Loucy (cell line): ENCODE results near the gene SPATA2L.

Source experiments
- H2AFZ ChIP-seq: fragments of 200-600 bp; sonication (generic); 2 replicates; pipeline ENCODE4 v1.6.0; 2016; ENCODE audit warnings: antibody characterized with exemption, mild to moderate bottlenecking, low read length, moderate library complexity
- H3F3A ChIP-seq: fragments of 200-600 bp; 2 replicates; pipeline ENCODE4 v1.6.0; 2016; ENCODE audit warnings: antibody characterized with exemption, low read depth, mild to moderate bottlenecking
- H3K27me3 ChIP-seq: fragments of 200-600 bp; sonication (generic); 2 replicates; pipeline ENCODE4 v1.6.1; 2014; ENCODE audit warnings: low read length, mild to moderate bottlenecking; ENCODE audit not compliant: insufficient read depth, poor library complexity, severe bottlenecking
- H3K36me3 ChIP-seq: fragments of 200-600 bp; sonication (generic); 2 replicates; pipeline ENCODE4 v1.6.1; 2016; ENCODE audit warnings: low read length; ENCODE audit not compliant: insufficient read depth
- H3K4me1 ChIP-seq: fragments of 200-600 bp; sonication (generic); 2 replicates; pipeline ENCODE4 v1.5.1; 2014; ENCODE audit warnings: low read length, mild to moderate bottlenecking; ENCODE audit not compliant: insufficient read depth, poor library complexity, severe bottlenecking
- H3K4me2 ChIP-seq: fragments of 200-600 bp; sonication (generic); 2 replicates; pipeline ENCODE4 v1.6.0; 2014; ENCODE audit warnings: antibody characterized with exemption, low read length, low read depth, mild to moderate bottlenecking; ENCODE audit not compliant: poor library complexity, severe bottlenecking
- H3K4me3 ChIP-seq: fragments of 200-600 bp; sonication (generic); 2 replicates; pipeline ENCODE4 v1.5.1; 2014; ENCODE audit warnings: low read length, mild to moderate bottlenecking, mixed read lengths; ENCODE audit not compliant: poor library complexity, severe bottlenecking
- H3K79me2 ChIP-seq: fragments of 200-600 bp; sonication (generic); 2 replicates; pipeline ENCODE4 v1.6.1; 2014; ENCODE audit warnings: low read length; ENCODE audit not compliant: insufficient read depth
- H3K9ac ChIP-seq: fragments of 200-600 bp; sonication (generic); 2 replicates; pipeline ENCODE4 v1.6.0; 2014; ENCODE audit warnings: mild to moderate bottlenecking, low read depth, low read length, moderate library complexity; ENCODE audit not compliant: poor library complexity, severe bottlenecking
- H3K9me2 ChIP-seq: fragments of 200-600 bp; sonication (generic); replicated peaks from 2 replicates; pipeline ENCODE4 v1.6.1; 2016; ENCODE audit warnings: low read depth, low read length, mixed read lengths
- H3K9me3 ChIP-seq: fragments of 200-600 bp; sonication (generic); 2 replicates; pipeline ENCODE4 v1.6.1; 2014; ENCODE audit warnings: mild to moderate bottlenecking, antibody characterized with exemption, low read length, low read depth; ENCODE audit not compliant: insufficient read depth
- H4K20me1 ChIP-seq: fragments of 200-600 bp; sonication (generic); 2 replicates; pipeline ENCODE4 v1.6.0; 2014; ENCODE audit warnings: antibody characterized with exemption, low read length, mild to moderate bottlenecking; ENCODE audit not compliant: insufficient read depth, poor library complexity, severe bottlenecking
- EZH2phosphoT487 ChIP-seq: fragments of 200-600 bp; IDR thresholded peaks from 2 replicates; pipeline ENCODE4 v1.6.1; 2018; ENCODE audit warnings: antibody characterized with exemption, mild to moderate bottlenecking, moderate library complexity, borderline replicate concordance
- TF ChIP-seq, protein P1 (sequence below): fragments of 200-600 bp; sonication (generic); conservative IDR thresholded peaks from 2 replicates; pipeline ENCODE4 v1.5.1; 2014; ENCODE audit warnings: mild to moderate bottlenecking, antibody characterized with exemption, low read length

SPATA2L gene

DNA sequence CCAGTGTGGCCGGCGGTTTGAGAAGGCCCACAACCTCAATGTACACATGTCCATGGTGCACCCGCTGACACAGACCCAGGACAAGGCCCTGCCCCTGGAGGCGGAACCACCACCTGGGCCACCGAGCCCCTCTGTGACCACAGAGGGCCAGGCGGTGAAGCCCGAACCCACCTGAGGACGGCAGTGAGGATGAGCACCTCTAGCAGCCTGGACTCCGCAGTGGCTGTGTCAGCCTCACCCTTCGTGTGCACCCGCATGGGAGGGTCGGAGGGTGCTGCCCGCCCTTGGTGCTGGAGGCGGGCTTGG is 36.5 kb upstream of the SPATA2L start:
- Histone ChIP-seq H3K9me2 (no peaks in the 10 kb centered on the region), H3K4me2 (no peak overlapping the region), H3K9me3 (no peaks in the 10 kb centered on the region), H2AFZ (no peak overlapping the region), H3K36me3 (peaks cover 34% of the 10 kb centered on the region; the same call in 1 of the 2 replicates), H4K20me1 (peaks cover 4% of the 10 kb centered on the region), H3K79me2 (no peaks in the 10 kb centered on the region), H3K4me1 (no peaks in the 10 kb centered on the region), H3K4me3 (no peak overlapping the region), H3F3A (no peaks in the 10 kb centered on the region), H3K9ac (no peak overlapping the region), H3K27me3 (no peaks in the 10 kb centered on the region)
- no peak for TF ChIP-seq EZH2phosphoT487
- TF ChIP-seq, protein P1, sequence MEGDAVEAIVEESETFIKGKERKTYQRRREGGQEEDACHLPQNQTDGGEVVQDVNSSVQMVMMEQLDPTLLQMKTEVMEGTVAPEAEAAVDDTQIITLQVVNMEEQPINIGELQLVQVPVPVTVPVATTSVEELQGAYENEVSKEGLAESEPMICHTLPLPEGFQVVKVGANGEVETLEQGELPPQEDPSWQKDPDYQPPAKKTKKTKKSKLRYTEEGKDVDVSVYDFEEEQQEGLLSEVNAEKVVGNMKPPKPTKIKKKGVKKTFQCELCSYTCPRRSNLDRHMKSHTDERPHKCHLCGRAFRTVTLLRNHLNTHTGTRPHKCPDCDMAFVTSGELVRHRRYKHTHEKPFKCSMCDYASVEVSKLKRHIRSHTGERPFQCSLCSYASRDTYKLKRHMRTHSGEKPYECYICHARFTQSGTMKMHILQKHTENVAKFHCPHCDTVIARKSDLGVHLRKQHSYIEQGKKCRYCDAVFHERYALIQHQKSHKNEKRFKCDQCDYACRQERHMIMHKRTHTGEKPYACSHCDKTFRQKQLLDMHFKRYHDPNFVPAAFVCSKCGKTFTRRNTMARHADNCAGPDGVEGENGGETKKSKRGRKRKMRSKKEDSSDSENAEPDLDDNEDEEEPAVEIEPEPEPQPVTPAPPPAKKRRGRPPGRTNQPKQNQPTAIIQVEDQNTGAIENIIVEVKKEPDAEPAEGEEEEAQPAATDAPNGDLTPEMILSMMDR: no peak

DNA sequence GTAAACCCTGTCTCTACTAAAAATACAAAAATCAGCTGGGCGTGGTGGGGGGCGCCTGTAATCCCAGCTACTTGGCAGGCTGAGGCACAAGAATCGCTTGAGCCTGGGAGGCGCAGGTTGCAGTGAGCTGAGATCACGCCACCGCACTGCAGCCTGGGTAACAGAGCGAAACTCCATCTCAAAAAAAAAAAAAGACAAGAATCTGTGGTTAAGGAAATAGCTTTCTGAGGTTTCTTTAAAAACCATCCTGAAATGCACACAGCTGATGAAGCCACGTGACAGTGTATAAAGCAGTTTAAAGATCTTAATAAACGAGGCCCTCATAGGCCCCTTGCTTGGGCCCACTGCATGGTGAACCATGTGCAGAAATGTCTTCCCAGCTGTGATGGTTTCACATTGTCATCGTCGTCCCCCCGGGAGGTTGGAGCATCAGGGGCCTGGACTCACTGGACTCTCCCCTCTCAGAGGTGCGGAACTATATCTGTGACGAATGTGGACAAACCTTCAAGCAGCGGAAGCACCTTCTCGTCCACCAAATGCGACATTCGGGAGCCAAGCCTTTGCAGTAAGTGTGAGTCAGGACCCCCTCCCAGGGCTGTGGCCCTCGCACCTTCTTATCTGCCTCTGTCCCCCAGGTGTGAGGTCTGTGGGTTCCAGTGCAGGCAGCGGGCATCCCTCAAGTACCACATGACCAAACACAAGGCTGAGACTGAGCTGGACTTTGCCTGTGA is 36.0 kb upstream of the SPATA2L start:
- Histone ChIP-seq H3K36me3 (peaks cover 34% of the 10 kb centered on the region; the same call in 1 of the 2 replicates), H3K4me3 (no peak overlapping the region)

DNA sequence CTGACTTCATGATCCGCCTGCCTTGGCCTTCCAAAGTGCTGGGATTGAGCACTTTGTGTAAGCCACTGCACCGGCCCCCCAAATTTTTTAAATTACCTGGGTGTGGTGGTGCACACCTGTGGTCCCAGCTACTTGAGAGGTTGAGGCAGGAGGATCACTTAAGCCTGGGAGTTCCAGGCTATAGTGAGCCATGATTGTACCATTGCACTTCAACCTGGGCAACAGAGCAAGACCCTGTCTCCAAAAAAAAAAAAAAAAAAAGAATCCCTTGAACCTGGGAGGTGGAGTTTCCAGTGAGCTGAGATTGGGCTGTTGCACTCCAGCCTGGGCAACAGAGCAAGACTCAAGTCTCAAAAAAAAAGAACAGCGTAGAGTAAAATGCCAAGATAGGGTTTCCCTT is 35.0 kb upstream of the SPATA2L start:
- H3K36me3 ChIP-seq: peaks cover 34% of the 10 kb centered on the region; the same call in 1 of the 2 replicates
- H3K79me2 ChIP-seq: no peaks in the 10 kb centered on the region
- no peaks in the 10 kb centered on the region for H3K9me3 ChIP-seq
- H2AFZ ChIP-seq: no peak overlapping the region
- H3K4me1 ChIP-seq: no peaks in the 10 kb centered on the region
- no peak for TF ChIP-seq EZH2phosphoT487
- TF ChIP-seq, protein P1: no peak
- H3K4me3 ChIP-seq: no peak overlapping the region
- H4K20me1 ChIP-seq: peaks cover 4% of the 10 kb centered on the region
- H3K9ac ChIP-seq: no peak overlapping the region
- H3K9me2 ChIP-seq: no peaks in the 10 kb centered on the region
- no peaks in the 10 kb centered on the region for H3K27me3 ChIP-seq
- H3F3A ChIP-seq: no peaks in the 10 kb centered on the region
- H3K4me2 ChIP-seq: no peak overlapping the region

More for the DNA sequence above, 36.0 kb upstream of the SPATA2L start:
- H3K9me2 ChIP-seq: no peaks in the 10 kb centered on the region
- H4K20me1 ChIP-seq: peaks cover 4% of the 10 kb centered on the region
- TF ChIP-seq EZH2phosphoT487: no peak
- TF ChIP-seq, protein P1: no peak
- H3F3A ChIP-seq: no peaks in the 10 kb centered on the region
- H3K9me3 ChIP-seq: no peaks in the 10 kb centered on the region
- H3K4me2 ChIP-seq: no peak overlapping the region
- H3K9ac ChIP-seq: no peak overlapping the region
- no peaks in the 10 kb centered on the region for H3K27me3 ChIP-seq
- H2AFZ ChIP-seq: no peak overlapping the region
- H3K4me1 ChIP-seq: no peaks in the 10 kb centered on the region
- no peaks in the 10 kb centered on the region for H3K79me2 ChIP-seq
